Measurements from ENCODE around the gene MGAM2.

MGAM2 gene

GRCh38 chr7:142123184-142123583 lies 11.7 kb downstream of the MGAM2 start:
- DNase-seq, result no peak

GRCh38 chr7:142125256-142125955 lies 13.9 kb downstream of the MGAM2 start:
- DNase-seq, result no peak

- no peak for DNase-seq
Observed at GRCh38 chr7:142130267-142130666, 18.7 kb downstream of the MGAM2 start.

GRCh38 chr7:142131439-142132185 lies 20.1 kb downstream of the MGAM2 start:
- no peak for DNase-seq

- DNase-seq, result no peak
Observed at GRCh38 chr7:142133731-142134148, 22.2 kb downstream of the MGAM2 start.

GRCh38 chr7:142134909-142135308 lies 23.4 kb downstream of the MGAM2 start:
- DNase-seq, result no peak

GRCh38 chr7:142138996-142139395 lies 27.5 kb downstream of the MGAM2 start:
- no peak for DNase-seq

GRCh38 chr7:142139597-142140400 lies 28.3 kb downstream of the MGAM2 start:
- DNase-seq, result no peak

GRCh38 chr7:142140401-142140959 lies 29.0 kb downstream of the MGAM2 start:
- DNase-seq, result no peak

GRCh38 chr7:142142702-142143101 lies 31.2 kb downstream of the MGAM2 start:
- no peak for DNase-seq

- no peak for DNase-seq
Observed at GRCh38 chr7:142146124-142146523, 34.6 kb downstream of the MGAM2 start.

GRCh38 chr7:142150356-142150755 lies 38.8 kb downstream of the MGAM2 start:
- DNase-seq, result no peak

GRCh38 chr7:142150869-142151268 lies 39.4 kb downstream of the MGAM2 start:
- DNase-seq, result no peak

GRCh38 chr7:142152076-142152475 lies 40.6 kb downstream of the MGAM2 start:
- no peak for DNase-seq

GRCh38 chr7:142153400-142153799 lies 41.9 kb downstream of the MGAM2 start:
- no peak for DNase-seq

GRCh38 chr7:142158736-142159496 lies 47.4 kb downstream of the MGAM2 start:
- peak; percentile 61 for DNase-seq

GRCh38 chr7:142161921-142162320 lies 50.4 kb downstream of the MGAM2 start:
- DNase-seq, result no peak

GRCh38 chr7:142168746-142169145 lies 57.2 kb downstream of the MGAM2 start:
- DNase-seq, result no peak

- no peak for DNase-seq
Observed at GRCh38 chr7:142172932-142173331, 61.4 kb downstream of the MGAM2 start.

- DNase-seq, result no peak
Observed at GRCh38 chr7:142174441-142174840, 62.9 kb downstream of the MGAM2 start.

GRCh38 chr7:142175594-142175993 lies 64.1 kb downstream of the MGAM2 start:
- no peak for DNase-seq

- no peak for DNase-seq
Observed at GRCh38 chr7:142176901-142177300, 65.4 kb downstream of the MGAM2 start.

GRCh38 chr7:142177869-142178268 lies 66.4 kb downstream of the MGAM2 start:
- DNase-seq, result no peak

All from NCI-H2029 (cell line).